Mammary epithelial cell (primary cell): Measurements from ENCODE around the gene GPR78.

Experiments
- EZH2 ChIP-seq: IDR thresholded peaks from 2 replicates; pipeline ENCODE4 v1.6.1; 2012; ENCODE audit warnings: low read length, inconsistent platforms, borderline replicate concordance
- TF ChIP-seq, protein P1 (sequence below), 2 donors: IDR thresholded peaks in 1 of 2; conservative IDR thresholded peaks in 1 of 2; 2 replicates each; pipeline ENCODE4 v1.5.1; 2011 to 2012; ENCODE audit warnings: inconsistent platforms in 2 of 2, low read length in 2 of 2, mild to moderate bottlenecking in 2 of 2, control low read depth in 1 of 2, low read depth in 1 of 2; ENCODE audit not compliant: insufficient read depth in 1 of 2; ENCODE audit errors: extremely low read depth in 1 of 2

DNA sequence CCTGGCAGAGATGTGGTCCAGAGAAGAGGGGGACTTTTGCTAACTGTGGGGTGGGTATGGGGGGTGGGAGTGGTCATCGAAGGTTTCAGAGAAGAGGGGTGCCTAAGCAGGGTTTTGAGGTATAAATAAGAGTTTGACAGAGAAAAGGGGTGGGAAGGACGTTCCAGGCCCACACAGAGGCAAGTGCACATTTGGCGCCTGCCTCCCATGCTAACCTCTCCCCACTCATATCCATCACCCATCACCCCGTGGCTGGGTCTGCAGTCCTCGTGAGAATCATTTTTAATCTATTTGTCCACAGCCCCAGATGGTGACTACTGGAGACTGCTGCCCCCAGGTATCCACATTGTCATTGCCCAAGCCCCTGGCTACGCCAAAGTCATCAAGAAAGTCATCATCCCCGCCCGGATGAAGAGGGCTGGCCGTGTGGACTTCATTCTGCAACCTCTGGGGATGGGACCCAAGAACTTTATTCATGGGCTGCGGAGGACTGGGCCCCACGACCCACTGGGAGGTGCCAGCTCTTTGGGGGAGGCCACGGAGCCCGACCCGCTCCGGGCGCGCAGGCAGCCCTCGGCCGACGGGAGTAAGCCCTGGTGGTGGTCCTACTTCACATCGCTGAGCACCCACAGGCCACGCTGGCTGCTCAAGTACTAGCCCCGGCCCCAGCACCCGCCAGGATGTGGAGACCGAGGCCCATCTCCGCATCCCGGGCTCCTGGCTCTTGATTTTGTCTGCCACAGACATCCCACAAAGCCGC is 38.9 kb downstream of the GPR78 start:
- TF ChIP-seq, protein P1, sequence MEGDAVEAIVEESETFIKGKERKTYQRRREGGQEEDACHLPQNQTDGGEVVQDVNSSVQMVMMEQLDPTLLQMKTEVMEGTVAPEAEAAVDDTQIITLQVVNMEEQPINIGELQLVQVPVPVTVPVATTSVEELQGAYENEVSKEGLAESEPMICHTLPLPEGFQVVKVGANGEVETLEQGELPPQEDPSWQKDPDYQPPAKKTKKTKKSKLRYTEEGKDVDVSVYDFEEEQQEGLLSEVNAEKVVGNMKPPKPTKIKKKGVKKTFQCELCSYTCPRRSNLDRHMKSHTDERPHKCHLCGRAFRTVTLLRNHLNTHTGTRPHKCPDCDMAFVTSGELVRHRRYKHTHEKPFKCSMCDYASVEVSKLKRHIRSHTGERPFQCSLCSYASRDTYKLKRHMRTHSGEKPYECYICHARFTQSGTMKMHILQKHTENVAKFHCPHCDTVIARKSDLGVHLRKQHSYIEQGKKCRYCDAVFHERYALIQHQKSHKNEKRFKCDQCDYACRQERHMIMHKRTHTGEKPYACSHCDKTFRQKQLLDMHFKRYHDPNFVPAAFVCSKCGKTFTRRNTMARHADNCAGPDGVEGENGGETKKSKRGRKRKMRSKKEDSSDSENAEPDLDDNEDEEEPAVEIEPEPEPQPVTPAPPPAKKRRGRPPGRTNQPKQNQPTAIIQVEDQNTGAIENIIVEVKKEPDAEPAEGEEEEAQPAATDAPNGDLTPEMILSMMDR (conservative IDR thresholded peaks at IDR 0.05 in 1 of 2, IDR thresholded peaks at IDR 0.05 in 1 of 2; ENCODE audit: extremely low read depth in 1 of 2, insufficient read depth in 1 of 2, low read depth in 1 of 2, low read length in 2 of 2), result no peak
- TF ChIP-seq EZH2, result no peak
